ENCODE data around the gene MRTO4. TPM values are rescaled to one million over a fixed set of nuclear protein-coding genes. Genes with fewer than 3 reads are reported as not detected.

The MRTO4 gene
- polyA plus RNA-seq, 1 donor = 27.0 TPM

Other genes with a start within 250 kb of the MRTO4 start
- gene UBR4, start 41.5 kb upstream of the MRTO4 start, polyA plus RNA-seq (ENCODE audit: insufficient read length) = 71.2 TPM
- gene EMC1, start 281 bp upstream of the MRTO4 start, polyA plus RNA-seq (ENCODE audit: insufficient read length) = 36.3 TPM
- gene AKR7A3, start 37.0 kb downstream of the MRTO4 start, polyA plus RNA-seq (ENCODE audit: insufficient read length) = 1.4 TPM
- gene AKR7A2, start 60.3 kb downstream of the MRTO4 start, polyA plus RNA-seq (ENCODE audit: insufficient read length) = 45.3 TPM
- gene SLC66A1, start 60.5 kb downstream of the MRTO4 start, polyA plus RNA-seq (ENCODE audit: insufficient read length) = 9.3 TPM
- 245 TPM for gene CAPZB, start 233.7 kb downstream of the MRTO4 start, polyA plus RNA-seq (ENCODE audit: insufficient read length)

Measured in forelimb muscle (tissue), 1 donor.